ENCODE measurements around the gene RAB42. TPM values are rescaled to one million over a fixed set of nuclear protein-coding genes. Genes with fewer than 3 reads are reported as not detected.

Gene RAB42, protein sequence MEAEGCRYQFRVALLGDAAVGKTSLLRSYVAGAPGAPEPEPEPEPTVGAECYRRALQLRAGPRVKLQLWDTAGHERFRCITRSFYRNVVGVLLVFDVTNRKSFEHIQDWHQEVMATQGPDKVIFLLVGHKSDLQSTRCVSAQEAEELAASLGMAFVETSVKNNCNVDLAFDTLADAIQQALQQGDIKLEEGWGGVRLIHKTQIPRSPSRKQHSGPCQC
- total RNA-seq (2014; rRNA removed; shearing (Covaris generic)): not detected in 2 replicates
- polyA plus RNA-seq (2015; cell fraction: cytosol; rRNA removed): not detected in 2 replicates
- not detected in 2 replicates for polyA plus RNA-seq (2015; cell fraction: nucleus; rRNA removed)

- no peak for DNase-seq (ENCODE audit: low read depth)
Measured at GRCh38 chr1:28591708-28592320, at the start of gene RAB42. RAB42 (plus strand) TSS chr1:28592265; CDS start chr1:28592512, 247 bp downstream.

DNA sequence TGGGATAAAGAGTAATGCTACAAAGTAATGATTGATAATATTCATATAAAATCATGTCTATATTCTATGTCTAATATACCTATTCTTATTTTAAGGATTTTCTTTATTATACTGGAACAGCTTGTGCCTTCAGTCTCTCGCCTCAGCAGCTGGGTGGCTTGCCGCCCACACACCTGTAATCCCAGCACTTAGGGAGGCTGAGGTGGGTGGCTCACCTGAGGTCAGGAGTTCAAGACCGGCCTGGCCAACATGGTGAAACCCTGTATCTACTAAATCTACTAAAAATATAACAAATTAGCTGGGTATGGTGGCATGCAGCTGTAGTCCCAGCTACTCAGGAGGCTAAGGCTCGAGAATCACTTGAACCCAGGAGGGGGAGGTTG, 46.8 kb upstream of the RAB42 start:
- no peak for DNase-seq (ENCODE audit: low read depth)

GRCh38 chr1:28548318-28548717, 43.7 kb upstream of the RAB42 start:
- no peak for DNase-seq (ENCODE audit: low read depth)

- no peak for DNase-seq (ENCODE audit: low read depth)
Measured at GRCh38 chr1:28551381-28551780, 40.7 kb upstream of the RAB42 start.

- peak; percentile 94 for DNase-seq (ENCODE audit: low read depth)
Measured at GRCh38 chr1:28552758-28553663, 39.1 kb upstream of the RAB42 start, which contains the start of gene TRNAU1AP. TRNAU1AP (plus strand) TSS chr1:28553085; CDS start chr1:28553111, 26 bp downstream.

- DNase-seq (ENCODE audit: low read depth): no peak
Measured at GRCh38 chr1:28560886-28561285, 31.2 kb upstream of the RAB42 start.

DNA sequence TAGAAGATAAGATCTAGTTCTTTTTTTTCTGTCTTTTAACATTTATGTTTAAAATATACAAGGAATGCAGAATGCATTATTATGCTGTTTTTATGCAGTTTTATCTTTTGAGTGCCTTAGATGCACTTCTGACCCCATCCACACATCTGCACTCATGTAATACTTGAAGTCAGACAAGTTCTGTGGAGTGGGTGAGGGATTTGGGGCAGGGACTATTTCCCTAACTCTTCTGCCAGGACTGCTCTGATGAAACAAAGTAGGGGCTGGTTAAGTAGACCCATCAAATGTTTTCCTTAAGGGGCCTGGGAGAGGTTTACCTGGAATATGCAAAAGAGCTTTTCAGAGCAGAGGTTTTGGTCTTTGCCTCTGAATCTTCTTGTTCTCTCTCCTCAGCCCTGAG, 27.8 kb upstream of the RAB42 start:
- no peak for DNase-seq (ENCODE audit: low read depth)

DNA sequence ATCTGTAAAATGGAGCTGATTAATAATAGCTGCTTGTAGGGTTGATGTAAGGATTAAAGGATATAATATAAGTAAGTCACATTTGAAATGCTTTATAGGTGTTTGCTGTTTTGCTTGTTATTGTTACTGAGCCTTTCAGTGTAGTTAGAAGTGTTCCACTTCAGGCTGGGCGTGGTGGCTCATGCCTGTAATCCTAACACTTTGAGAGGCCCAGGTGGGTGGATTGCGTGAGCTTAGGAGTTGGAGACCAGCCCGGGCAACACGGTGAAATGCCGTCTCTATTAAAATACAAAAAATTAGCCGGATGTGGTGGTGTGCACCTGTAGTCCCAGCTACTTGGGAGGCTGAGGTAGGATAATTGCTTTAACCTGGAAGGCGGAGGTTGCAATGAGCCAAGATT, 27.0 kb upstream of the RAB42 start:
- DNase-seq (ENCODE audit: low read depth): no peak

DNA sequence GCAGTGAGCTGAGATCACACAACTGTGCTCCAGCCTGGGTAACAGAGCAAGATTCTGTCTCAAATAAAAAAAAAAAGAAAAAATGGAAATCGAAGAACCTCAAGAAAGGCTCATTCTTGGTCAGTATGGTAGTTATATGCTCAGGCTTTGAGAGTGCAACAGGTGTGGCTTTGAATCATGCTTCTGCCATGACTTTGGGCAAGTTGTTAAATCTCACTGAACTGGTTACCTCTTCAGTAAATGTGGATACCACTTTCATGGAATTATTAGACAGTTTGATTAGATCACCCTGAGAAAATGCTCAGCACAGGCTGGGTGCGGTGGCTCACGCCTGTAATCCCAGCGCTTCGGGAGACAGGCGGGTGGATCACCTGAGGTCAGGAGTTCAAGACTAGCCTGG, 26.3 kb upstream of the RAB42 start:
- DNase-seq (ENCODE audit: low read depth): no peak

- no peak for DNase-seq (ENCODE audit: low read depth)
Measured at GRCh38 chr1:28566931-28567330, 25.1 kb upstream of the RAB42 start.

DNA sequence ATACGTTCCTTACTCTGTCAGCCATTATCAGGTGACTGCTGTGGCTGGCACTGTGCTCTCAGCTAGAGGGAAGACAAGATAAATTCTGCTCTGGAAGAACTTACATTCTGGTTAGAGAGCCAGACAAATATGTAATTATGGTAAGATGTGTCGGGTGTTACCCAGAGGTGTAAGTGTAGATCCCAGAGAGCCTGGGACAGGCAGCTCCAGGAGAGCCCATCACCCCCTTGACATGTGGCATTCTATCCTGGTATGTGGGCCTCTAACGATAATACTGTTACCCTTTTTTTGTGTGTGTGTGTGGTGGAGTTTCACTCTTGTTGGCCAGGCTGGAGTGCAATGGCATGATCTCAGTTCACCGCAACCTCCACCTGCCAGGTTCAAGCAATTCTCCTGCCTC, 20.2 kb upstream of the RAB42 start:
- DNase-seq (ENCODE audit: low read depth): no peak

DNA sequence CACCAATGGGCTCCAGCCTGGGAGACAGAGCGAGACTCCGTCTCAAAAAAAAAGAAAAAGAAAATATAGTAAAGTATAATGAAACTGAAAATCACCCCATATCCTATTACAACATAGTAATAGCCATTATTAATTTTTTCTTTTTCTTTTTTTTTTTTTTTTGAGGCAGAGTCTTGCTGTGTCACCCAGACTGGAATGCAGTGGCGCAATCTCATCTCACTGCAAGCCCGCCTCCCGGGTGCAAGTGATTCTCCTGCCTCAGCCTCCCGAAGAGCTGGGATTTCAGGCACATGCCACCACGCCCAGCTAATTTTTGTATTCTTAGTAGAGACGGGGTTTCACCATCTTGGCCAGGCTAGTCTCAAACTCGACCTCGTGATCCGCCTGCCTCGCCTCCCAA, 19.2 kb upstream of the RAB42 start:
- DNase-seq (ENCODE audit: low read depth): peak; percentile 36

GRCh38 chr1:28573564-28573963, 18.5 kb upstream of the RAB42 start:
- no peak for DNase-seq (ENCODE audit: low read depth)

DNA sequence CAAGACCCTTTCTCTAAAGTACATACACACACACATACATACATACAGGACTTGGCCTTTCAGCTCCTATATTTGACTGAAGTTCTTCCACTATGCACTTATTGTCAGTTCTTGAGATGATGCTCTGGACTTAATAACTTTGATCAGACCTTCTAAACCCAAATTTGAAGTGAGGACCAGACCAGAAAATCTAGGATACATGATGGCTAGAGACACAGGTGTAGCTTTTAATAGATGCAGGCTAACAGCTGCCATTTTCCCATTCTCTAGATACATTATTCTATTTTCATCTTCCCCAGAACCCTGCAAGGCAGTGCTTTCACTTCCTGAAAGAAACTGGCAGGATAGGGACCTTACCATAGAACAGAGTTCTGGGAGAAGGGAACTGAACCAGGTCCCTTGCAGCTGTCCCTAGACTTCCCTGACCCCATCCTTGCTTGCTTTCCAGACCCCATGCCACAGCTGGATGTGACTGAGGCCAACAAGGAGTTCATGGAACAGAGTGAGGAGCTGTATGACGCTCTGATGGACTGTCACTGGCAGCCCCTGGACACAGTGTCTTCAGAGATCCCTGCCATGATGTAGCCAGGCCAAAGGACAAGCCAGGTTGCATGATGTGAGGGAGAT, 14.9 kb upstream of the RAB42 start:
- DNase-seq (ENCODE audit: low read depth): peak; percentile 58

- peak; percentile 41 for DNase-seq (ENCODE audit: low read depth)
Measured at GRCh38 chr1:28577738-28578536, 14.1 kb upstream of the RAB42 start.

DNA sequence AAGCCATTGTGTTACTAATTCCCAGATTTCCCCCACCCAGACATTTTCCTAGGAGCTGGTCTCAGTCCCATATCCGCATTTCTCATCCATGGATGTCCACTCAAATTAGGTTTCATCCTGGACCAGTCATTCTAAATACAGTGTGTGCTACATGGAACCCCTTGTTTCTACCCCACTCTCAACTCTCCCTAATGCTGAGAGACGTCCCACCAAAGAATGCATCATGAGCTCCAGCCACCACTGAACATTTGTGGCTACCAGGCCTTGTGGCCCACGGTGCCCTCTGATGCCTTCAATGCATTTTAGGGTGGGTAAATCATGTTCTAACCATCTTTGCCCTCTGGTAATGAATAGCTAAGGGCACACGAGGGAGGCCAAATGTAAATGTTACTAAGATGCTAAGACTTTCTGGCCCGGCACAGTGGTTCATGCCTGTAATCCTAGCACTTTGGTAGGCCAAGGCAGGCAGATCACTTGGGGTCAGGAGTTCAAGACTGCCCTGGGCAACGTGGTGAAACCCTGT, 13.3 kb upstream of the RAB42 start:
- no peak for DNase-seq (ENCODE audit: low read depth)

- DNase-seq (ENCODE audit: low read depth): no peak
Measured at GRCh38 chr1:28579401-28579800, 12.7 kb upstream of the RAB42 start.

- peak; percentile 21 for DNase-seq (ENCODE audit: low read depth)
Measured at GRCh38 chr1:28580722-28581530, 11.1 kb upstream of the RAB42 start.

GRCh38 chr1:28581531-28582247, 10.4 kb upstream of the RAB42 start:
- DNase-seq (ENCODE audit: low read depth): peak; percentile 96

Measured in HT1080 (cell line).